ENCODE measurements around the gene RRP8. TPM values are rescaled to one million over a fixed set of nuclear protein-coding genes. Genes with fewer than 3 reads are reported as not detected.

RRP8 gene
- total RNA-seq, 4 donors from 2014 or later, result 10.9 to 23.5 (median 15.7) TPM

DNA sequence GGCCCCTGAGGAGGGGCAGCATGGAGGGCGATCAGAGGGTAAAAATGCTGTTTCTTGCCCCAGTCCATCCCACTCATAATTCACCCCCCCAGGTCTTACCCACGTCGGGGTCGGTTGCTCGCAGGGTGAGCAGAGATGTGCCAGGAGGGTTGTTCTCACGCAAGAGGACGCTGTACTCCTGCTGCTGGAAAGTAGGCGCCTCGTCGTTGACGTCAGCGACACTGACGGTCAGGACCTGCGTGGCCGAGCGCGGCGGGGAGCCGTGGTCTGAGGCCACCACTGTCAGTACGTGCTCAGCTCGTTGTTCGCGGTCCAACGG lies 26.1 kb upstream of the RRP8 start:
- TF ChIP-seq, protein P1, sequence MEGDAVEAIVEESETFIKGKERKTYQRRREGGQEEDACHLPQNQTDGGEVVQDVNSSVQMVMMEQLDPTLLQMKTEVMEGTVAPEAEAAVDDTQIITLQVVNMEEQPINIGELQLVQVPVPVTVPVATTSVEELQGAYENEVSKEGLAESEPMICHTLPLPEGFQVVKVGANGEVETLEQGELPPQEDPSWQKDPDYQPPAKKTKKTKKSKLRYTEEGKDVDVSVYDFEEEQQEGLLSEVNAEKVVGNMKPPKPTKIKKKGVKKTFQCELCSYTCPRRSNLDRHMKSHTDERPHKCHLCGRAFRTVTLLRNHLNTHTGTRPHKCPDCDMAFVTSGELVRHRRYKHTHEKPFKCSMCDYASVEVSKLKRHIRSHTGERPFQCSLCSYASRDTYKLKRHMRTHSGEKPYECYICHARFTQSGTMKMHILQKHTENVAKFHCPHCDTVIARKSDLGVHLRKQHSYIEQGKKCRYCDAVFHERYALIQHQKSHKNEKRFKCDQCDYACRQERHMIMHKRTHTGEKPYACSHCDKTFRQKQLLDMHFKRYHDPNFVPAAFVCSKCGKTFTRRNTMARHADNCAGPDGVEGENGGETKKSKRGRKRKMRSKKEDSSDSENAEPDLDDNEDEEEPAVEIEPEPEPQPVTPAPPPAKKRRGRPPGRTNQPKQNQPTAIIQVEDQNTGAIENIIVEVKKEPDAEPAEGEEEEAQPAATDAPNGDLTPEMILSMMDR (IDR thresholded peaks at IDR 0.05), result no peak
- no peak for TF ChIP-seq POLR2A (IDR thresholded peaks at IDR 0.05)
- H3K36me3 ChIP-seq, result peaks cover 0 to 74% (median 0%) of the 10 kb centered on the region in 3 donors
- no peak overlapping the region for H3K4me3 ChIP-seq
- no peaks in the 10 kb centered on the region for H3K9me3 ChIP-seq
- H3K4me1 ChIP-seq, result peaks cover 0 to 25% (median 0%) of the 10 kb centered on the region in 3 donors
- intact Hi-C loops (cut with DNase I), result no loop called here
- H3K27me3 ChIP-seq, result peaks cover 0 to 34% (median 0%) of the 10 kb centered on the region in 4 donors
- no peak overlapping the region for H3K27ac ChIP-seq
- no peak for DNase-seq
- whole genome bisulfite sequencing, 2 donors, result 88 to 100% methylated on average over 1 to 4 of the region's 24 CpGs

DNA sequence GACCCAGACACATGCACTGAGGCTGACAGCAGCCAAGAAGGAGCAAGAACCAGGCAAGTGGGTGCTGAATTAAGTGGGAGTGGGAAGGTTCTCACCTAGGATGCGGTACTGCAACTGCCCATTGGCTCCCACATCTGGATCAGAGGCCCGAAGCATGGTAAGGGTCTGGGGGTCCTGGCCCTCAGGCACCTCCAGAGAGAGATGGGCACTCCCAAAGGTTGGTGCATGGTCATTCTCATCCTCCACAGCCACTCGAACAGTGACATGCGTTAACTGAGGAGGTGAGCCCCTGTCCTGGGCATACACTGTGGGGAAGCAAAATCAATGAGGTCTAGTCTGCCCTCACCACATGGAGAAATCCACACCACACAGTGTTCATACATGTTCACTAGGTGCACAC lies 25.1 kb upstream of the RRP8 start:
- no peak for DNase-seq
- intact Hi-C loops (cut with DNase I), result no loop called here
- H3K36me3 ChIP-seq, result peaks cover 0 to 77% (median 0%) of the 10 kb centered on the region in 3 donors
- 91 to 93% methylated on average over 3 to 4 of the region's 4 CpGs for WGBS, 2 donors
- TF ChIP-seq POLR2A (IDR thresholded peaks at IDR 0.05), result no peak
- TF ChIP-seq, protein P1 (IDR thresholded peaks at IDR 0.05), result no peak
- no peak overlapping the region for H3K27ac ChIP-seq
- no peaks in the 10 kb centered on the region for H3K9me3 ChIP-seq
- peaks cover 0 to 34% (median 0%) of the 10 kb centered on the region in 4 donors for H3K27me3 ChIP-seq
- H3K4me1 ChIP-seq, result peaks cover 0 to 17% (median 0%) of the 10 kb centered on the region in 3 donors
- H3K4me3 ChIP-seq, result no peak overlapping the region

- Histone ChIP-seq H3K9me3 (no peaks in the 10 kb centered on the region), H3K36me3 (peaks cover 0 to 72% (median 0%) of the 10 kb centered on the region in 3 donors), H3K4me1 (peaks cover 0 to 17% (median 0%) of the 10 kb centered on the region in 3 donors), H3K27me3 (peaks cover 0 to 34% (median 0%) of the 10 kb centered on the region in 4 donors), H3K27ac (no peak overlapping the region), H3K4me3 (no peak overlapping the region)
- intact Hi-C loops (cut with DNase I), result no loop called here
- DNase-seq, result no peak
- no peak for TF ChIP-seq POLR2A (IDR thresholded peaks at IDR 0.05)
- TF ChIP-seq, protein P1 (IDR thresholded peaks at IDR 0.05), result no peak
- WGBS, 2 donors, result 51 to 63% methylated on average over 2 of the region's 2 CpGs
Observed at GRCh38 chr11:6627762-6628241, 24.4 kb upstream of the RRP8 start.

- peaks cover 0 to 66% (median 0%) of the 10 kb centered on the region in 3 donors for H3K36me3 ChIP-seq
- no peak overlapping the region for H3K27ac ChIP-seq
- peaks cover 0 to 17% (median 0%) of the 10 kb centered on the region in 3 donors for H3K4me1 ChIP-seq
- H3K27me3 ChIP-seq, result peaks cover 0 to 32% (median 0%) of the 10 kb centered on the region in 4 donors
- H3K9me3 ChIP-seq, result no peaks in the 10 kb centered on the region
- no peak for DNase-seq
- no peak overlapping the region for H3K4me3 ChIP-seq
- TF ChIP-seq POLR2A (IDR thresholded peaks at IDR 0.05), result no peak
- TF ChIP-seq, protein P1 (IDR thresholded peaks at IDR 0.05), result no peak
- WGBS, 2 donors, result 45 to 65% methylated on average over 5 to 9 of the region's 19 CpGs
- intact Hi-C loops (cut with DNase I), result no loop called here
Observed at GRCh38 chr11:6626971-6627761, 23.8 kb upstream of the RRP8 start.

DNA sequence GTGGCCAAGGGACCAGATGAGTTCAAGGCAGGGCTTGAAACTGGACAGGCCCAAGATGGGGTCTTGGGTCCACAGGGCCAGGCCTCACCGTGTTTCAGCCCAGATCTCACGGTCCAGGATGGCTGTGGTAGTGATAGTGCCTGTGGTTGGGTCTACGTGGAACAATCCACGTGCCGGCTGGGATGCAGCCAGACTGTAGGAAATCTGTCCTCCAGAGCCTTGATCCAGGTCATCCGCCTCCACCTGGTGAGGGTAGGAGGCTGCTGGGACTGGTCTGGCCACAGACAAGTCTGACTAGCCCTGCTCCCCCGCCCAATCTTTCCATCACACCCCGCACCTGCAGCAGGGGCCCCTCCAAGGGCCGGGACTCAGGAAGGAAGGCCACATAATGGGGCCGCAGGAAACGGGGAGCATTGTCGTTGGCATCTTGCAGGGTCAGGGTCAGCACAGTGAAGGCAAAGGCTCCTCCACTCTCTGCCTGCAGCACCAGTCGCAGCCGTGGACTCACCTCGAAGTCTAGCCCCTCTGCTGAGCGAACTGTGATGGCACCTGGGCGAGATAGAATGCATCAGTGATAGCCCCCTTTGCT lies 22.5 kb upstream of the RRP8 start:
- H3K4me3 ChIP-seq, result no peak overlapping the region
- H3K9me3 ChIP-seq, result no peaks in the 10 kb centered on the region
- intact Hi-C loops (cut with DNase I), result no loop called here
- peaks cover 0 to 17% (median 0%) of the 10 kb centered on the region in 3 donors for H3K4me1 ChIP-seq
- no peak overlapping the region for H3K27ac ChIP-seq
- WGBS, 2 donors, result 79 to 86% methylated on average over 6 to 9 of the region's 17 CpGs
- H3K36me3 ChIP-seq, result peaks cover 0 to 56% (median 0%) of the 10 kb centered on the region in 3 donors
- peaks cover 0 to 22% (median 0%) of the 10 kb centered on the region in 4 donors for H3K27me3 ChIP-seq
- TF ChIP-seq POLR2A (IDR thresholded peaks at IDR 0.05), result no peak
- TF ChIP-seq, protein P1 (IDR thresholded peaks at IDR 0.05), result no peak
- no peak for DNase-seq
